Measurements from ENCODE around the gene NECAP2.

DNA sequence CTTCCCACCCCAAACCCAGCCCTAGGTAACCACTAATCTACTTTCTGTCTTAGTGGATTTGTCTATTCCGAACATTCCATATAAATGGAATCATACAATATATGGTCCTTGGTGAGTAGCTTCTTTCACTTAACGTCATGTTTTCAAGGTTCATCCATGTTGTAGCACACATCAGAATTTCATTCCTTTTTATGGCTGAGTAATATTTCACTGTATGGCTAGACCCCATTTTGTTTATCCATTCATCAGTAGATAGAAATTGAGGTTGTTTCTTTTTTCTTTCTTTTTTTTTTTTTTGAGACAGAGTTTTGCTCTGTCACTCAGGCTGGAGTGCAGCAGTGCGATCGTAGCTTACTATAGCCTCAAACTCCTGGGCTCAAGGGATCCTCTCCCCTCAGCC is 6.5 kb upstream of the NECAP2 start:
- TF ChIP-seq, protein P1, sequence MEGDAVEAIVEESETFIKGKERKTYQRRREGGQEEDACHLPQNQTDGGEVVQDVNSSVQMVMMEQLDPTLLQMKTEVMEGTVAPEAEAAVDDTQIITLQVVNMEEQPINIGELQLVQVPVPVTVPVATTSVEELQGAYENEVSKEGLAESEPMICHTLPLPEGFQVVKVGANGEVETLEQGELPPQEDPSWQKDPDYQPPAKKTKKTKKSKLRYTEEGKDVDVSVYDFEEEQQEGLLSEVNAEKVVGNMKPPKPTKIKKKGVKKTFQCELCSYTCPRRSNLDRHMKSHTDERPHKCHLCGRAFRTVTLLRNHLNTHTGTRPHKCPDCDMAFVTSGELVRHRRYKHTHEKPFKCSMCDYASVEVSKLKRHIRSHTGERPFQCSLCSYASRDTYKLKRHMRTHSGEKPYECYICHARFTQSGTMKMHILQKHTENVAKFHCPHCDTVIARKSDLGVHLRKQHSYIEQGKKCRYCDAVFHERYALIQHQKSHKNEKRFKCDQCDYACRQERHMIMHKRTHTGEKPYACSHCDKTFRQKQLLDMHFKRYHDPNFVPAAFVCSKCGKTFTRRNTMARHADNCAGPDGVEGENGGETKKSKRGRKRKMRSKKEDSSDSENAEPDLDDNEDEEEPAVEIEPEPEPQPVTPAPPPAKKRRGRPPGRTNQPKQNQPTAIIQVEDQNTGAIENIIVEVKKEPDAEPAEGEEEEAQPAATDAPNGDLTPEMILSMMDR (conservative IDR thresholded peaks at IDR 0.05; ENCODE audit: low read length): no peak
- TF ChIP-seq EZH2phosphoT487 (IDR thresholded peaks at IDR 0.05; ENCODE audit: borderline replicate concordance, low read depth, low read length): no peak

Data from OCI-LY7 (cell line).